ENCODE data around the gene SLC27A5. TPM values are rescaled to one million over a fixed set of nuclear protein-coding genes. Genes with fewer than 3 reads are reported as not detected.

Gene SLC27A5
- total and polyA plus RNA-seq, 2 donors (not counting 3 experiments of a cell fraction or from before 2014, with no cell fraction given): 7.1 to 16.0 TPM

- FAIRE-seq (no peak), DNase-seq (ENCODE audit: low read depth, low spot score) (no peak)
- Histone ChIP-seq H3K79me2 (ENCODE audit: control insufficient read depth, insufficient read depth, low read length) (peaks cover 14% of the 10 kb centered on the region), H3K9ac (replicated peaks; ENCODE audit: extremely low read depth, insufficient read depth, low read length) (no peak overlapping the region), H4K20me1 (replicated peaks; ENCODE audit: control insufficient read depth, extremely low read depth, insufficient read depth, low read length) (no peaks in the 10 kb centered on the region), H3K4me1 (ENCODE audit: control insufficient read depth, extremely low read depth, insufficient read depth, low read length) (peaks cover 19% of the 10 kb centered on the region), H3K4me2 (ENCODE audit: insufficient read depth, low read length) (no peak overlapping the region), H2AFZ (ENCODE audit: low read depth, low read length) (no peak overlapping the region), H3K36me3 (ENCODE audit: control insufficient read depth in 2 of 2, extremely low read depth in 1 of 2, insufficient read depth in 2 of 2, low read length in 2 of 2) (no peaks in the 10 kb centered on the region), H3K27ac (ENCODE audit: insufficient read depth, low read depth, low read length) (no peak overlapping the region), H3K9me3 (replicated peaks; ENCODE audit: control insufficient read depth, insufficient read depth, low read length) (no peaks in the 10 kb centered on the region), H3K9me1 (replicated peaks; ENCODE audit: control insufficient read depth, extremely low read depth, insufficient read depth, low read length) (no peaks in the 10 kb centered on the region), H3K27me3 (ENCODE audit: control insufficient read depth in 2 of 2, insufficient read depth in 2 of 2, low read length in 2 of 2) (no peaks in the 10 kb centered on the region), H3K4me3 (replicated peaks in 1 of 3; ENCODE audit: insufficient read depth in 1 of 3, low read depth in 1 of 3, low read length in 3 of 3) (no peak overlapping the region)
- ChIA-PET POLR2A (interaction anchor here (1.1 kb wide), 1 partner anchor 21 kb away, joined by 3 read pairs; the partner anchor contains the start of gene TRIM28), CTCF (interaction anchor here (0.8 to 1.6 kb wide), 3 partner anchors 9 to 32 kb away, joined by 3 to 4 read pairs (median 3); partner anchors contain the start of gene CHMP2A)
- dilution Hi-C loops (cut with MboI; ENCODE audit: extremely low pct_ligation_motif_present, low sequenced_read_pairs): no loop called here
- TF ChIP-seq, protein P1, sequence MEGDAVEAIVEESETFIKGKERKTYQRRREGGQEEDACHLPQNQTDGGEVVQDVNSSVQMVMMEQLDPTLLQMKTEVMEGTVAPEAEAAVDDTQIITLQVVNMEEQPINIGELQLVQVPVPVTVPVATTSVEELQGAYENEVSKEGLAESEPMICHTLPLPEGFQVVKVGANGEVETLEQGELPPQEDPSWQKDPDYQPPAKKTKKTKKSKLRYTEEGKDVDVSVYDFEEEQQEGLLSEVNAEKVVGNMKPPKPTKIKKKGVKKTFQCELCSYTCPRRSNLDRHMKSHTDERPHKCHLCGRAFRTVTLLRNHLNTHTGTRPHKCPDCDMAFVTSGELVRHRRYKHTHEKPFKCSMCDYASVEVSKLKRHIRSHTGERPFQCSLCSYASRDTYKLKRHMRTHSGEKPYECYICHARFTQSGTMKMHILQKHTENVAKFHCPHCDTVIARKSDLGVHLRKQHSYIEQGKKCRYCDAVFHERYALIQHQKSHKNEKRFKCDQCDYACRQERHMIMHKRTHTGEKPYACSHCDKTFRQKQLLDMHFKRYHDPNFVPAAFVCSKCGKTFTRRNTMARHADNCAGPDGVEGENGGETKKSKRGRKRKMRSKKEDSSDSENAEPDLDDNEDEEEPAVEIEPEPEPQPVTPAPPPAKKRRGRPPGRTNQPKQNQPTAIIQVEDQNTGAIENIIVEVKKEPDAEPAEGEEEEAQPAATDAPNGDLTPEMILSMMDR (IDR thresholded peaks at IDR 0.05; ENCODE audit: extremely low read depth in 1 of 2, insufficient read depth in 1 of 2, low read depth in 1 of 2, low read length in 2 of 2): no peak
- TF ChIP-seq MYC (IDR thresholded peaks at IDR 0.05; ENCODE audit: low read depth, low read length) (no peak), POLR2A (IDR thresholded peaks at IDR 0.05; ENCODE audit: low read depth, low read length) (no peak), JUN (IDR thresholded peaks at IDR 0.05; ENCODE audit: borderline replicate concordance, insufficient read depth, insufficient read length, low read depth) (no peak), GATA2 (IDR thresholded peaks at IDR 0.05; ENCODE audit: insufficient read depth, insufficient read length, low read depth, low read length) (no peak), FOS (IDR thresholded peaks at IDR 0.05; ENCODE audit: borderline replicate concordance, insufficient read depth, low read length) (no peak), POLR2AphosphoS5 (IDR thresholded peaks at IDR 0.05; ENCODE audit: insufficient read depth, low read depth, low read length) (no peak), EZH2 (IDR thresholded peaks at IDR 0.05; ENCODE audit: borderline replicate concordance, low read depth, low read length, severe bottlenecking) (no peak), MAX (IDR thresholded peaks at IDR 0.05; ENCODE audit: insufficient read depth, insufficient read length) (no peak)
- no TSS peak for BruUV-seq (replicated peaks)
- intact Hi-C loops (cut with micrococcal nuclease): no loop called here
These were observed 10.9 kb upstream of the SLC27A5 start for GRCh38 chr19:58522709-58523108.

Measured in endothelial cell of umbilical vein (primary cell).